Epidermal melanocyte (primary cell): Measurements from ENCODE around the gene NUP58.

Experiments used
- DNase-seq: peaks from one replicate; pipeline ENCODE4 v3.0.0; 2011; ENCODE audit warnings: low spot score; ENCODE audit not compliant: insufficient read length

Gene NUP58

GRCh38 chr13:25377244-25377962 lies 76.0 kb downstream of the NUP58 start:
- no peak for DNase-seq

GRCh38 chr13:25378528-25378927 lies 77.1 kb downstream of the NUP58 start:
- DNase-seq = no peak

- DNase-seq = no peak
These were observed 77.6 kb downstream of the NUP58 start for GRCh38 chr13:25379011-25379410.

GRCh38 chr13:25380082-25380481 lies 78.7 kb downstream of the NUP58 start:
- no peak for DNase-seq

DNA sequence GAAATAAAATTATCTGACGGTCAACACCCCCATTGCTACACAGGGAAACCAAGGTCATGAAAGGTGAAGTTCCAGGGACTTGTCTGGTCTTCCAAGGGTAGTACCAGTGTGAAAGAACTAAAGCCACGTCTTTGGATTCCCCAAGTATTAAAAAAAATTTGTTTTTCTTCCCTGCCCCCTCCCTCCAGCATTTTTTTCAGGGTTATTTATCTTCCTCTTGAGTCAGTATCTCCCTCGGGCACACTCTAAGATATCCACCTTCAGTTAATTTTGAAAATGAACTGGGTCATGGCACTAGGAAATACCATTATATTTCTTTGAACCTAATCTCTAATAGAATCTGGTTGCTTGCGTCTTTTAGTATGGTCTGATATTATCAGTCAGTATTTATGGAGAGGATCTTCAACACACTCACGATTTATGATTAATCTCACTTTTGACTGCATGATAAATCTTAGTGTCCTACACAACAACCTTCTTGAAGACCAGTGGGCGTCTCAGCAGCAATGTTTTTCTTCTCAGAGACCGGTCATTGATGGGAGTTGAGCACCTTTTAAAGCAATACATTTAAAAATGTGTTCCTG lies 79.4 kb downstream of the NUP58 start:
- no peak for DNase-seq

- no peak for DNase-seq
These were observed 83.5 kb downstream of the NUP58 start for GRCh38 chr13:25384758-25385410.

- DNase-seq = no peak
These were observed 90.5 kb downstream of the NUP58 start for GRCh38 chr13:25391932-25392331.
